DMS53 treated with DMSO at 0.1 percent for 48 hours (cell line): ENCODE measurements around the gene CFAP119.

Experiments
- DNase-seq: peaks from one replicate; lab custom pipeline; 2025; ENCODE audit not compliant: unreplicated experiment; lab: John Stamatoyannopoulos, UW

Gene CFAP119

DNA sequence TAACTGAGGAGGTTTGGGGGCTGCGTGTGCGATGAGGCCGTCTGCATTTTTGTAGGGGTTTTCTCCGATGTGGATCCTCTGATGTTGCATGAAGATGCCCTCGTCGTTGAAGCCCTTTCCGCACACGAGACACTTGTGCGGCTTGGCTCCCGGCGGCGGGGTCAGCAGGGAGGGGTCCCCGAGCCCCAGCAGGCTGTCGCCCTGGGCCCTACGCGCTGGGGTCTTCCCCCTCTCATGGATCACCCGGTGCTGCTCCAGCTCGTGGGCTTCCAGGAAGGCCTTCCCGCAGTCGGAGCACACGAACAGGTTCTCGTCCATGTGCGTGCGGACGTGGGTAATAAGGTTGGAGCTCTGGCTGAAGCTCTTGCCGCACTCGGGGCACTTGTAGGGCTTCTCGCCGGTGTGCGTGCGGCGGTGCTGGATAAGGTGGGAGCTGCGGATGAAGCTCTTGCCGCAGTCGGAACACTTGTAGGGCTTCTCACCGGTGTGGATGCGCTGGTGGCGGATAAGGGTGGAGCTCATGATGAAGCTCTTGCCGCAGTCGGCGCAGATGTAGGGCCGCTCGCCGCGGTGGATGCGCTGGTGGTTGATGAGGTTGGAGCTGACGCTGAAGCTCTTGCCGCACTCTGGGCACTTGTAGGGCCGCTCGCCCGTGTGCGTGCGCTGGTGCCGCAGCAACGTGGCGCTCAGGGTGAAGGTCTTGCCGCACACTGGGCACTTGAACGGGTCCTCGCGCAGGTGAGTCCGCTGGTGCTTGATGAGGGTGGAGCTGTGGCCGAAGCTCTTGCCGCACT is 20.8 kb upstream of the CFAP119 start:
- no peak for DNase-seq

DNA sequence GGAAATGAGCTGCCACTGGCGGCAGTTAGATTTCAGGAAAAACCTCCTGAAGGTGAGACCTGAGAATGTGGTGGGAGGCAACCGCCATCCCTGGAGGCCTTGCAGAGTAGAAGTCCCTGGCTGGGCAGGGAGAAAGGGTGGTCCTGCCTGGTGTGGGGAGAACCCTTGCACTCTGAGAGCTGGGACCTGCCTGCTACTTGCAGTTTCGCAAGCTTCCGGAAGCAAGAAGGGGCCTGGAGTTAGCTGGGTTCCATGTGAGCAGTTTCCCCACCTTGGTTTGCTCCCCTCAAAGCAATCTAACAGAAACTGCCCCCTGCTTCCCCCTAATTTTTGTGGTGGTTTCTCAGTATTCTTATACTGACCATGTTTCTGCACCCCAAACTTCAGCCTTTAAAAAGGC is 18.7 kb upstream of the CFAP119 start:
- no peak for DNase-seq

DNA sequence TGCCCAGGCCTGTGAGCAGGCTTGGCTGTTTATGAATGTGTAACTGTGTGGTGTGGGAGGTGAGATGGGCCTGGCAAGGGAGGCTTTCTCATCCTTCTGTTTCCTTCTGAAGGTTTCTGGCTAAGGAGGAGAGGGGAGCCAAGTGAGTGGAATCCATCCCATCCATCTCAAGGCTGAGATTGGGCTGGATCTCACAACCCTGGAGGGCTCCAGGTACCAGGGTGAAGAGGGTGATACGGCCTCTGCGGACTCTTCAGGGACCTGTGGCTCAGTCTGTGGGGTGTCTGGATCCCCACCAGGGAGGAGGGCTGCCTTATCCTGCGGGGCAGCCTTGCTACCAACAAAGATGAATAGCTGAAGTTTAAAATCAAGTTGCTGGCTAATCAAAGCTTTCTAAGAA is 18.2 kb upstream of the CFAP119 start:
- no peak for DNase-seq

DNA sequence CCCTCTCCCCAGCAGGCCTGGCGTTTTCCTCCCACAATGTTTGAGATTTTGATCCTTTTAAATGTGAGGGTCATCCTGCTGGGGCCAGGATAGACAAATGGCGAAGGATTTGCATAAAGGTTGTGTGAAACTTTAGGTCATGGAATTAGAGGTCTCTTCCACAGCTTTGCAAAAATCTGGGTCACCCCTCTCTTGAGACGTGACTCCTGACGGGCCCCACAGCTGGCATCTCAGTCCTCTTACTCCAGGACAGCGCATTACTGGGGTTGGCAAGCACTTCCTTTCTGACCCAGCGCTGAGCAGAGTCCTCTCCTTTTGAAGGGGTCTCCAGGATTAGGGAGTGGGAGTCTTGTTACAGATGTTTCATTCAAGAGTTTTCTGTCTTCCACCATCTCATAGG is 17.7 kb upstream of the CFAP119 start:
- DNase-seq, result no peak

DNA sequence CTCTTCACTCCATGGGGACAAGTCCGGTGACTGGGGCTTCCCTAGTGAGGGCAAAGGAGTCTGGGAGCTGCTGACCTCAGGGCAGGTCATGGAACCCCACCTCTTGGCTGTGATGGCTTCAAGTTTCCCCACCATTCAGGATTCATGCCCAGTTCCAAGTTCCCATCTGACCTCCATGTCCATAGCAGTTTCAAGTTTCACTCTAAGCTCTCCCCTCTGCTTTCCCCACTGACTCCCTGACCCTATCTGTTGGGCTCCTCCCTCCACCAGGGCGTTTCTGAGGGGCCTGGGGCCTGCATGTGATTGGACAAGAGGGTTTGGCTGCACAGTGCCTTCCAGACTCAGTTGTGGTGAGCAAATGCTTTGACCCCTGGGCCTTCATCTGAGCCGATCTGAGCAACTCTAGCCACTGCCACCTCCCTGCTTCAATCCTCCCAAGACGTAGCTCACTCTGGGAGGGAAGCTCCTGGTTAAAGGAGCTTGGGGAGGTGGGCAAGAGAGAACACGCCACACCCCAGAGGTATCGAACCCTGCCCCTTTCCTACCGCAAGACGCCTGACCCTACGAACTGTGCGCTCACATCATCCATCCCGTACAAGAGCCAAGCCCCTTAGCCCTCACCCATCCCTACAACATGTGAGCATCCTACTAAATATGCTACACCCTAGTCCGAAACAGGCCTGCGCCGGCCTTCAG is 16.8 kb upstream of the CFAP119 start:
- no peak for DNase-seq

DNA sequence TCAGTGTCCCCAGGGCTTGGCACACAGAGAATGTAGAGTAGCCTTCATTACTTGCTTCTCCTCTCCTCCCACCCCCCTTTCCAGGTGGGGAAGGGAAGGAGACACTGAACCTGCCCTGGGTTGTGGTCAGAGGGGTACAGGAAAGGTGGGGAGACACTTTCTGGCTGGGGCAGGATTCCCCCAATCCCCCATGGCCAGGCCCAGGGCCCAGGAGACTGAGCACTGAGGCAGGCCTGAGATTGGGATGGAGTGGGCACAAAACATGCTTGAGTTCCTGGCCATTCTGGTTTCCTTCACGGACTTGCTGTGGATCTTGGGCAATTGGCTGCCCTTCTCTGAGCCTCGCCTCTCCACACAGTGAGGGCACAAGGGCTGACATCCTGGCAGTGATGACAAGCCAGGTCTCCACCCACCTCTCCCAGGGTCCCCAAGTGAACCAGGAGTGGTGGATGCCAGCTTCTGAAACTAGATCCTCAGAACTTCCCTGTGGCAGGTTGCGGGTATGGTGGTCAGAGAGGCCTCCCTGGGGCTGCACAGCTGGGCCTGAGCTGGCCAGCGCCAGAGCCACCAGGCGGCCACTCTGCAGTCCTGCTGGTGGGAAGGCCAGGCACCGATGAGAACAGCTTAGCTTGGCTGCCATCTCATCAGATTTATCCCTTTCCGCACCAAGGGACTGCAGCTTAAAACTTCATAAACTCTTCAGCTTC is 15.9 kb upstream of the CFAP119 start:
- no peak for DNase-seq

DNA sequence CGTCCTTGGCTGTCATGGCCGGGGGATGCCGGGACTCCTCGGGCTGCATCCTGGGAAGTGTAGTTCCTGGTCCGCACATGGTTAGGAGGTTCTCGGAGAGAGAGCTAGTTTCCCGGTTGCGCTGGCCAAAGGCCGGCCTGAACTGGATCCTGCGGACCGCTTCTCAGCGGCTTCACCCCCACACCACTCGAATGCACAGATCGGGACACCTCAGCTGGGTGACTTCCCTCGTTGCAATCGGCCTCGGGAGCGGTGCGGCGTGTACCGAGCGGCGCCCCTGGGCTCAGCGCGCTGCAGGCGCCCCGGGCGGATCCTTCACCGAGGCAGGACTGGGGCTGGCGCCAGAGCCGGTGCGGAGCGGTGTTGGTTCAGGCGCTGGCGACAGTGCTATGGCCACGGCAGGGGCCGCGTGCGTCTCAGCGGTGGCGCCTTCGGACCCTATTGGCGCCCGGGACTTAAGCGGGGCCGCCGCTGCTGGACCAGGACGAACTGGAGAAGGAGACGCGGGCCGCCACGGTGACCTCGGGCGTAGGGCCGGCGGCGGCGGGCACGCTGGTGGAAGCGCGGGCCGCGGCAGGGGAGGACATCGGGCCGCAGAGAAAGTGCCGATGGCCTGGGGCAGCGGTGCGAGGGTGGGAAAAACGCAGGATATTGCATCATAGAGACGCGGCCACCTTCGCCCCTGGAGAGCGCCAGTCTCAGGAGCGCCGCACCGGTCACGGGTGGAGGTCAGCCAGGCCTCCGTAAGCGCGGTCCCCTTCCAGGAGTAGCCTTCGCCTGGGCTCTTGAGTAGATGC is 13.7 kb upstream of the CFAP119 start:
- DNase-seq, result peak; percentile 51

DNA sequence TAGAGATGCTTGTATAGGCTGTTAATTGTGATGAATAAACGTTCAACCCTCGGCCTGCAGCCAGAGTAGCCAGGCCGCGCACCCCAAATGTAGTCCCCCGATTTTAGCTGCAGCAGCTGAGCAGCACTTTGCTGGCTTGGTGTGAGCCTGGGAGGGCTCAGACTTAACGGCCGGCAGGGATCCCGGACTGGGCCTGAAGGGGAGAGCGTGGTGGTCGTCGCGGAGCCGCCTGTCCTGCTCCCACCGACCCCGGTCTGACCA is 13.2 kb upstream of the CFAP119 start:
- DNase-seq, result no peak

DNA sequence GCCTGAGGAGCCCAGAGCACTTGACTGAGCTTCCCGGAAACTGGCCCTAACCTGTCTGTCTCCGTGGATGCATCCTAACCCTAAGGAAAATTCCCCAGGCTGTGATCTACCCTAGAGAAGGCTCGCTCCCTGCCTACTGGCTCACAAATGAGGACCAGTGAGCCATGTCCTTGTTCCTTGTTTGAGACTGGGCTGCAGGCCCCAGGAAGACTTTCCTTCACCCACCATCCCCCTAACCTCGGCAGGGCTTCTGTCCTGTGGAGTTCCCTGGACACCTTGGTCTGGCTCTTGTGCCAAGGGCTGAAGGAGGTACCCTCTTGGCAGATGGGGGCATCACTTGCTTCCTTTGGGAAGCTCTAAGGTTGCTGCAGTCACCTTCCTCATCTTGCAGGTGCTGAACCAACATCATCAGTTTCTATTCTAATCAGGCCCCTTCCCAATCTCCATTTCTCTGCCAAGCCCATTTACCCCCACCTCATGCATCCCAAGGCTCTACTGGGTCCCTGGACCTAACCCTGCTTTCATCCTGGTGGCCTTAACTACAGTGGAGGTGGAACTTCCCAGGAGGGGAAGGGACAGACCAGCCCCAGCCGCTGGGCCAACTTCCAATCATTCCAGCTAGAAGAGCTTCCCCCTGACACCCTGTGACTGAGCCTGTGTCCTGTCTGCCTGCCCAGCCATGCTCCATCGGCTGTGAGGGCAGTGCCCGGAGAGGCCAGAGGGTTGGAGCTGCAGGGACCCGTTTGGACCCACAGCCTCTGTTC is 12.7 kb upstream of the CFAP119 start:
- no peak for DNase-seq

DNA sequence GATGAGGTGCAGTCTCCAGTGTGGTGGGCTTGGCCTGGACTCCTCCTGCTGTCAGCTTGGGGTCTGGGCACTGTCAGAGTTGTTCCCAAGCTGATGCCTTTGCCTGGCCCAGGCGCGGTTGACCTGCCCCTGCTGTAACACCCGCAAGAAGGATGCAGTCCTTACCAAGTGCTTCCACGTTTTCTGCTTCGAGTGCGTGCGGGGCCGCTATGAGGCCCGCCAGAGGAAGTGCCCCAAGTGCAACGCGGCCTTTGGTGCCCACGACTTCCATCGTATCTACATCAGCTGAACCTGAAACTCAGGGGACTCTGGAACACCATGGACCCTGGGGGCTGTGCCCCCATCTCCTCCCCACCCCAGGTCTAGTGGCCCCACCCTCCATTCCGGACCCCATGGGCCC is 12.0 kb upstream of the CFAP119 start:
- no peak for DNase-seq

DNA sequence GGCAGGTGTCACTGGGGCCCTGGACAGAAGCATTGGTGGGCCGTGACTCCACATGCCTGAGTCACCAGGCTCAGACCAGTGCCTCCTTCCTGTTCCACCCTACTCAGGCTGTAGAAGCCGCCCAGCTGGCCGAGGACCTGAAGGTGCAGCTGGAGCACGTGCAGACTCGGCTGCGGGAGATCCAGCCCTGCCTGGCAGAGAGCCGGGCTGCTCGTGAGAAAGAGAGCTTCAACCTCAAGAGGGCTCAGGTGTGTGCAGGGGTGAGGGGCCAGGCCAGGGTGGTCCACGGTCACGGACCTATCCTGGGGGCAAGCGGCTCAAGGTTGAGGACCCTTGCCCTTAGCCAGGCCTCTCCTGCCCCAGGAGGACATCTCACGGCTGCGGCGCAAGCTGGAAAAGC is 9.9 kb upstream of the CFAP119 start:
- no peak for DNase-seq

DNA sequence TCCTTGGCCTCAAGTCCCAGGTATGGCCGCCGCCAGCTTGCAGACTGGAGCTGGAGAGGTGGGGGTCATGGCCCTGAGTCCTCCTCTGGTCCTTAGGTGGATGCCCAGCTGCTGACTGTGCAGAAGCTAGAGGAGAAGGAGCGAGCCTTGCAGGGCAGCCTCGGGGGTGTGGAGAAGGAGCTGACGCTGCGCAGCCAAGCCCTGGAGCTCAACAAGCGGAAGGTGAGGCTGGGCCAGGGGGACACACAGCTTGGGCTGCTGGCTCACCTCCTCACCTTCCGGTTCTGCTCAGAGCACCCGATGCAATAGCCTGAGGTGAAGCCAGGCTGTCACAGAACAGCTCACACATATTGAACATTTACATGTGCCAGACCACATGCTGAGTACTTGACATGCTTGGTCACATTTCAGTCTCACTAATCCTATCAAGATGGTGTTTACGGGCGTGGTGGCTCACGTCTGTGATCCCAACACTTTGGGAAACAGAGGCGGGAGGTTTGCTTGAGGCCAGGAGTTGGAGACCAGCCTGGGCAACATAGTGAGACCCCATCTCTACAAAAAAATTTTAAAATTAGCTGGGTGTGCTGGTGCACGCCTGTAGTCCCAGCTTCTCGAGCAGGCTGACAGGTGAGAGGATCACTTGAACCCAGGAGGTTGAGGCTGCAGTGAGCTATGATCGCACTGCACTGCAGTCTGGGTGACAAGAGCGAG is 7.7 kb upstream of the CFAP119 start:
- DNase-seq, result no peak

DNA sequence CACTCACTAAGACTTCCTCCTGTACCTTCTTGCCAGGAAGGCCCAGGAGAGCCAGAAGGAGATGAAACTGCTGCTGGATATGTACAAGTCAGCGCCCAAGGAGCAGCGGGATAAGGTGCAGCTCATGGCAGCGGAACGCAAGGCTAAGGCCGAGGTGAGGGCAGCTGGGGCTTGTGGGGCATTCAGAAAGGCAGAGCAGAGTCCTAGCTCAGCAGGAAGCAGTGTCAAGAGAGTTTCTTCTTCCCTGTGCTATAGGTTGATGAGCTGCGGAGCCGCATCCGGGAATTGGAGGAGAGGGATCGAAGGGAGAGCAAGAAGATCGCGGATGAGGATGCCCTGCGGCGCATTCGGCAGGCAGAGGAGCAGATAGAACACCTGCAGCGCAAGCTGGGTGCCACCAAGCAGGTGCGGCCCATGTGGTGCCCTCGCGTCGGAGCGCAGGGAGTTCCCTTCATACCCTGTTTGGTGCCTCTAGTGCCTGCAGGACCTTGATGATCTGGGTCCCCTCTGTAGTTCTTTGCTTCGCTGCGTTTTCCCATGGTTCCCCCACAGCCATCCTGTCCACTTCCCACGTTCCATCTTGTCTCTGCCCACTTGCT is 6.8 kb upstream of the CFAP119 start:
- DNase-seq, result no peak

DNA sequence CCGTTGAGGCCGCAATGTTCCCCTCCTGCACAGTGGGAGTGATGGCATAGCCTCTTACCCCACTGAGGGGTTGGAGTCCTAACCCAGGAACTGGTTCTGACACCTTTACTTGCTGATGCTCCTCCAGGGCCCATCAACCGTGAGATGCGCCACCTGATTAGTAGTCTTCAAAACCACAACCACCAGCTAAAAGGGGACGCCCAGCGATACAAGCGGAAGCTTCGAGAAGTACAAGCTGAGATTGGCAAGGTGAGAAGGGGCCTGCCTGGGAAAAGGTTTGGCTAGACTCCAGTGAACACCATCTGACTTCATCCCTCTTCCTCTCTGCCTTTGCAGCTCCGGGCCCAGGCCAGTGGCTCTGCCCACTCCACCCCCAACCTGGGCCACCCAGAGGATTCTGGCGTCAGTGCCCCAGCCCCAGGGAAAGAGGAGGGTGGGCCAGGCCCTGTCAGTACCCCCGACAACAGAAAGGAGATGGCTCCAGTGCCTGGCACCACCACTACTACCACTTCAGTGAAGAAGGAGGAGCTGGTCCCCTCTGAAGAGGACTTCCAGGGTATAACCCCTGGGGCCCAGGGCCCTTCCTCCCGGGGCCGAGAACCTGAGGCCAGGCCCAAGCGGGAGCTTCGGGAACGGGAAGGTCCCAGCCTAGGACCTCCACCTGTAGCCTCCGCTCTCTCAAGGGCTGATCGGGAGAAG is 6.1 kb upstream of the CFAP119 start:
- DNase-seq, result no peak

DNA sequence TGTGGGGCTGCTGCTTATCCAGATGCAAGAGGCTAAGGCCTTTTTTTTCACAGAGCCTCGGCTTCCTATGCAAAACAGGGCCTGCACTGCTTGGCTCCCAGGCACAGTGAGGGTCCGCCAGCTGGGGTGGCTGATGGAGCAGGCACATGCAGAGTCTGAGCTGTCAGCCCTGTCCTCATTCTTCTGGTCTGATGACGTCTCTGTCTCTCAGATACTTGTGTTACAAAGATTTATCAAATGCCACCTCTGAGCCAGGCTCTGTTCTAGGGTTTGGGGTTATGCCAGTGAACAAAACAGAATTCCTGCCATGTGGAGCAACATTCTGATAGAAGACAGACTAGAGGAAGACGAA is 5.0 kb upstream of the CFAP119 start:
- no peak for DNase-seq

DNA sequence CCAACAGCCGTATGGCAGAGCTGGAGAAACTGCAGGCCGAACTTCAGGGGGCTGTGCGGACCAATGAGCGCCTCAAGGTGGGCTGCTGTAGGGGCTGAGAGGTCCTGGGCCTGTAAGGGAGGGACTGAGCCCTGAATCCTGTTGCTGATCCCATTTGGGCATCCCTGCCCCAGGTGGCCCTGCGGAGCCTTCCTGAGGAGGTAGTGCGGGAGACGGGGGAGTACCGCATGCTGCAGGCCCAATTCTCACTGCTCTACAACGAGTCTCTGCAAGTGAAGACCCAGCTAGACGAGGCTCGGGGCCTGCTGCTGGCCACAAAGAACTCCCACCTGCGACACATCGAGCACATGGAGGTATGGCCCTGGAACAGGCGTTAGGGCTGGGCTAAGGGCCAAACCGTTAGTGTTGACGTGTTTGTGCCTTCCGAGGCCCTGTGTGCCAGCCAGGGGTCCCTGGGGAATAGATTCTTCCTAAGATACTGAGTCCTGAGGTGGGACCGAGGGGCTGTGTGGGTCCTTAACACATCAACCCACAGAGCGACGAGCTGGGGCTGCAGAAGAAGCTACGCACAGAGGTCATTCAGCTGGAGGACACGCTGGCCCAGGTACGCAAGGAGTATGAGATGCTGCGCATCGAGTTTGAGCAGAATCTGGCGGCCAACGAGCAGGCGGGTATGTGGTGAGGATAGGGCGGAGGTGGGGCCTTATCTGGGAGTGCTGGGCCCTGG is 4.5 kb upstream of the CFAP119 start:
- no peak for DNase-seq

DNA sequence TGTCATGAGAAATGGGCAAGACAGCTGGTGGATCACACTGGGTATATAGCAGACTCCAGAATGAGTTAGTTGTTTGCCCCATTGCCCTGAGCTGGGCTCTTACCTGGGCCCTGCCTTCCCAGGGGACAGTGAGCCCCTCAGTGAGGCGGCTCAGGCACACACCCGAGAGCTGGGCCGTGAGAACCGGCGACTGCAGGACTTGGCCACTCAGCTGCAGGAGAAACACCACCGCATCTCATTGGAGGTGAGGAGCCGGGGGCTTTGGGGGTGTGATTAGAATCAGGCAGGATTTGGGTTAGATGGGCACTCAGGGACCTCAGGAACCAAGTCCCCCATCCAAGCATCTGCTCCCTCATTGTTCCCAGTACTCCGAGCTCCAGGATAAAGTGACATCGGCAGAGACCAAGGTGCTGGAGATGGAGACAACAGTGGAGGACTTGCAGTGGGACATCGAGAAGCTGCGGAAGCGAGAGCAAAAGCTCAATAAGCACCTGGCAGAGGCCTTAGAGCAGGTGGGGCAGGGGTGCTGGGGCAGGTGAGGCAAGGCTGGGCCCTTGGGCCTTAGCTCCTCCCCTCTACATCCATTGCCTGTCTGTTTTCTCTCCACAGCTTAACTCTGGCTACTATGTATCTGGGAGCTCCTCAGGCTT is 3.1 kb upstream of the CFAP119 start:
- no peak for DNase-seq

DNA sequence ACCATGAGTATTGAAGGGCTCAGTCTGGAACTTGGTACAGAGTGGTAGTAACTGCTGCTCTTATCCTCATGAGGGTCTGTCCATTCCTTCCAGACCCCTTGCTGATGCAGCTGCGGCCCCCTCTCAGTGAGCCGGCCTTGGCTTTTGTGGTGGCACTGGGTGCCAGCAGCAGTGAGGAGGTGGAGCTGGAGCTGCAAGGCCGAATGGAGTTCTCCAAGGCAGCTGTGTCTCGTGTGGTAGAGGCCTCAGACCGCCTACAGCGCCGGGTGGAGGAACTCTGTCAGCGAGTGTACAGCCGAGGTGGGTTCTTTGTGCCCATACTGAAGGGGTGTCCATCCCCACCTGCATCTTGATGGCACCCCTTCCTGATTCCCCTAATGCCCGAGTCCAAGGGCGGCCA is 2.2 kb upstream of the CFAP119 start:
- no peak for DNase-seq
